Inferior parietal cortex (tissue), 1 donor: ENCODE measurements around the gene EIF4G3.
A peak's percentile ranks its signal among the peaks of the same experiment; 100 is the strongest.
"Not testable (repeated sequence)": the region's sequence is repeated elsewhere in the genome, so short reads cannot be mapped to it uniquely, and the experiment has no call there.

Source experiments
- DNase-seq: peaks from one replicate; pipeline ENCODE4 v3.0.0-alpha.2; 2016; ENCODE audit errors: extremely low spot score

The EIF4G3 gene

GRCh38 chr1:21152423-21153100 lies 24.1 kb downstream of the EIF4G3 start:
- no peak for DNase-seq

GRCh38 chr1:21149855-21150432 lies 26.8 kb downstream of the EIF4G3 start:
- DNase-seq = peak; percentile 64

GRCh38 chr1:21149430-21149854 lies 27.3 kb downstream of the EIF4G3 start:
- DNase-seq = peak; percentile 56

DNA sequence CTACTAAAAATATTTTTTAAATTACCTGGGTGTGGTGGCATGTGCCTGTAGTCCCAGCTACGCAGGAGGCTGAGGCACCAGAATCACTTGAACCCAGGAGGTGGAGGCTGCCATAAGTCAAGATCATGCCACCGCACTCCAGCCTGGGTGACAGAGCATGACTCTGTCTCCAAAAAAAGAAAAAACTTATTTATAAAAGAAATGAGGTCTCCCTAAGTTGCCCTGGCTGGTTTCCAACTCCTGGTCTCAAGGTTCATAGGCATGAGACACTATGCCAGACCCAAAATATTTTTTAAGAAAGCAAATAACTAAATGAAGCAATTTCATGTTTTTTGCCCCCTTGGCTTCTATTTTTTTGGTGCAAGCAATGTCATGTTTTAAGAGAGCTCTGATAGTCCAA lies 32.9 kb downstream of the EIF4G3 start:
- DNase-seq = no peak

DNA sequence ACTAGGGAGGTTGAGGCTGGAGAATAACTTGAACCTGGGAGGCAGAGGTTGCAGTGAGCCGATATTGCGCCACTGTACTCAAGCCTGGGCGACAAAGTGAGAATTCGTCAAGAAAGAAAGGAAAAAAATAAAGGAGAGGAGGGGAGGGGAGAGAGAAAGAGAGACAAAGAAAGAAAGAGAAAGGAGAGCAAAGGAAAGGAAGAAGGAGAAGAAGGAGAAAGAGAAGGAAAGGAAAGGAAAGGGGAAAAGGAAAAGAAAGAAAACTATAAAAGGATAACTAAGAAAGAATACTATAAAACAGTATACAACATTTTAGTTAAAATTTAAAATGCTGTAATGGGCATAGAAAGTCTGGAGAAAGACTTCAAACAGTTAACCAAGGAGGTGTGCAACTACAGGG lies 33.6 kb downstream of the EIF4G3 start:
- DNase-seq = no peak

- no peak for DNase-seq
Measured at GRCh38 chr1:21141030-21141429, 35.7 kb downstream of the EIF4G3 start.

- no peak for DNase-seq
Measured at GRCh38 chr1:21139601-21140000, 37.1 kb downstream of the EIF4G3 start.

- DNase-seq = not testable (repeated sequence)
Measured at GRCh38 chr1:21136344-21136743, 40.4 kb downstream of the EIF4G3 start.

DNA sequence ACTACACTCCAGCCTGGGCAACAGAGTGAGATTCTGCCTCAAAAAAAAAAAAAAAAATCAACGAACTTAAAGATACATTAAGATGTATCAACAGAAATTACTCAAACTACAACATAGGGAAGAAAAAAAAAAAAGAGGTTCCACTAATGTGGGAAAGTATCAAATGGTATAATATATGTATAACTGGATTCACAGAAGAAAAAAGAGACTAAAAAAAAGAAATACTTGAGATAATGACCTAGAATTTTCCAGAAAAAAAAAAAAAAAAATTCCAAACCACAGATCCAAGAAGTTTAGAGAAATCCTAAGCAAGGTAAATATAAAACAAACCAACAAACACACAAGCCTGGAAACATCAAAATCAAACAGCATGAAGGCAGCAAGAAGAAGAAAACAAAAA lies 45.5 kb downstream of the EIF4G3 start:
- no peak for DNase-seq

DNA sequence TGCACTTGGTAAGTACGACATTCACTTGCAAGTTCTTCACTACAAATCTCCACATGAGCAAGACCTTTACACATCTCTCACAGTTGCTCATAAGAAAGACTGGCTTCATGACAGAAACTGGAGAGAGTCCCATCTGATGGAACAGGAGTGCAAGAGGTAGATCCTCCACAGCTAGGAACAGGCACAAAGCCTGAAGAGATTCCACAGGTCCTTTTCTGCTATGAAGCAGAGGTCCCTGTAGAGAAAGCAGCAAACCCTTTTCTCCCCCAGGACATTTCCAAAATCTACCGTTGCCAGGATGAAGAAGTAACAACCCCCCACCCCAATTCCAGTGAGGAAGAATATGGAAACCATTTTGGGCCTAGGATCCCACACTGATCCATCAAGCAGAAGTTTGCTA lies 47.3 kb downstream of the EIF4G3 start:
- no peak for DNase-seq

DNA sequence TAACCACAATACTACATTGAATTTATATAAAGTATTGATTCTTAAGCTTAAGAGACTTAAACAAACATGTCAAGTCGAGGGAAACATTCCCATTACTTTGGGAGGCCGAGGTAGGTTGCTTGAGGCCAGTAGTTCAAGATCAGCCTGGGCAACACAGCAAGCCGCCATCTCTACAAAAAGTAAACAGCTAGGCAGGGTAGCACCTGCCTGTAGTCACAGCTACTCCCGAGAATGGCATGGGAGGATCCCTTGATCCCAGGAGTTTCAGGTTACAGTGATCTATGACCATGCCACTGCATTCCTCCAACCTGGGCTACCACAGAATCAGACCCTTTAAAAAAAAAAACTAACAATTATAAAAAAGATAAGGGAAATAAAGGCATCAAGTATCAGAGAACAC lies 50.4 kb downstream of the EIF4G3 start:
- no peak for DNase-seq

DNA sequence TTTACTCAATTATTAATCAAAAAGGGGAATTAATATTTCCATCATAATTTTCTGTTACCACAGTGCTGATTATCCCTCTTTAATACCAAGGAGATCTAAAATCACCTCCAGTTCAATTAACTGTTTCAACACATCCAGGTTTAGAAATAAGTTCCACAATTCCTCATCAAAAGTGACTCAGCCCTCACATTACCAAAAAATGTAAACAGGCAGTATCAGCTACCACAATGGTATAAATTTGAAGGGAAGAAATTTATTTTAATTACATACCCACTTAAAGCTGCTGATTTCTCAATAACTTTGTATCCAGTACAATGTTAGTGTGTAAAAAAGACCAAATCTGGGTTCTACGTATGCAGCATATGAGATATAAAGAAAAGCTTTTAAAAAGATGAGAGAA lies 51.9 kb downstream of the EIF4G3 start:
- no peak for DNase-seq

DNA sequence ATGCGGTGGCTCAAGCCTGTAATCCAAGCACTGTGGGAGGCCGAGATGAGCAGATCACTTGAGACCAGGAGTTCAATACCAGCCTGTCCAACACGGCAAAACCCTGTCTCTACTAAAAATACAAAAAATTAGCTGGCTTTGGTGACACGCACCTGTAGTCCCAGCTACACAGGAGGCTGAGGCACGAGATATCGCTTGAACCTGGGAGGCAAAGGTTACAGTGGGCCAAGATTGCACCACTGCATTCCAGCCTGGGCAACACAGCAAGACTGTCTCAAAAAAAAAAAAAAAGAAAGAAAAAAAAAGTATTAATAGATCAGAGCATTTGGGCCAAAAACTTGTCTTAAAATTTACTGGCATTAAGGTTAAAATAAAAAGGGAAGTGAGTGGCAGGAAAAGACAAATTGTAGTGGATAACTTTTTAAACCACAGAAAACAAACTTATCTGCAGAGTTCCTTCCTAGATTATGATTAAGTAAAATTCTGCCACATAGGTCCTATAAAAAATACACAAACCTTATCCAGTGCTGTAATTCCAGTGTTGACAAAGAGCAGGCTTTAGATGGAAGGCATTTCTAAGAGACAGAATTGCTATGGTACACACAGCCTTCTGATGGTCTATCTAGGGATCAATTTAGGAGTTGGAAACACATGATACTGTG lies 53.3 kb downstream of the EIF4G3 start:
- no peak for DNase-seq

DNA sequence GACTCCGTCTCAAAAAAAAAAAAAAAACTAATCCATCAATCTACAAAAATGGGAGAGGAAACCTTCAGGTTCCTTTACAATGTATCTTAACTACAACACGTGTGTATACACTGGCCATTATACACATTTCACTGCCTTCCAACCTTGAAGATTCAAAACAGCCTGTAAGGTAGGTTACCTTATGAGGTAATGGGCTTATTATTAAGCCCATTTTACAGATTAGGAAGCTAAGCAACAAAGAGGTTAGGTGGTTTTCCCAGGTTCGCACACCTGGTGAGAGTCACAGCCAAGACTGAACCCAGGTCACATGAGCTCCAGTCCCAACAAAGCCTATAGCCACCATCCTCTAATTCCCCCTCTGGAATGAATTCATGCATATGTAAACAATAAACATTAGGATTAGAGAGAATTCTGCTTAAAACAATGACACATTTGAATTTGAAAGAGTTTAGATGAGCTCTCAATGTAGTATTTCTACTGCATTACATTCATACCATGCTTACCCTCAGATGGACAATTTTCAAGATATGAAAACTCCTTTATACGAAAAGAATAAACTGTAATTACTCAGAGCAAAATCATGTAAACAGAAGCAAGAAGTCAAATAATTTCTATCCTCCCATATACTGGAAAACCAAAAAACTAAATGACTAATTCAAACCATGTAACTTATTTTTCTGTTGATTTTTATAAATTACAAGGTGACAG lies 54.8 kb downstream of the EIF4G3 start:
- no peak for DNase-seq

GRCh38 chr1:21118167-21118566 lies 58.5 kb downstream of the EIF4G3 start:
- DNase-seq = no peak

GRCh38 chr1:21117597-21118001 lies 59.1 kb downstream of the EIF4G3 start:
- DNase-seq = peak; percentile 80

DNA sequence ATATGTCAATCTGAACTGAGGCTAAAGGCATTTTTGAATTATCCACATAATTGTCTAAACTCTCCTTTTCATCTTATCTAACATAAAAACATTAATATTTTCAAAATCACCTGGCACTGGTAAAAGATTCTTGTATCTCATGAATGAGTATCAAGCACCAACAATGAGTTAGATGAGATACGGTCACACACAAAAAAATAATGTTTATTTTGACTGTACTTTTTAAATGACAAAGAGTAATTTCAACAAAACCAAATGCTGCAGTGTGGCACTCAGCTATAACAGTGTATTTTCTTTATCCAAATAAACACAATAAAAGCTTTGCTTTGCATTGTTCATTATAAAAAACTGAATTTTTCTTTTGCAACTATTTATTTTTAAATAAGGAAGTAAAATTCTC lies 59.5 kb downstream of the EIF4G3 start:
- no peak for DNase-seq

- no peak for DNase-seq
Measured at GRCh38 chr1:21115098-21115760, 61.5 kb downstream of the EIF4G3 start.

DNA sequence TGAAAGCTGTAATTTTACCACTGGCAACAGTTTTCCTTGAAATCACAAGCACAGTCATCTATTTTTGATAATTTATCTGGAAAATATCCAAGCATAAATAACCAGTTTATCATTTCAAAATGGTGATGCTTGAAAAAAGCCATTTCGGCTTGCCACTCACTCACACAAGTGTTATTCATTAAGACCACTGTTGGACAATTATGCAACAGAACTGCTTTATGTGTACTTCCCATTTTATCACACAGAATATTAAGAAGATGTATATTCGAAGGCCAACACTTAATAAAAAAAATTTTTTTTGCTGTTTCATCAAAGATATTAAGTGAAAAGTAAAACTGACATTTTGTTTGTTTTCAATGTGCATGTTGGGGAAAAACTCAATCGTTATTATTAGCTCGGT lies 62.3 kb downstream of the EIF4G3 start:
- no peak for DNase-seq

- DNase-seq = no peak
Measured at GRCh38 chr1:21110163-21110562, 66.5 kb downstream of the EIF4G3 start.

GRCh38 chr1:21106709-21107108 lies 70.0 kb downstream of the EIF4G3 start:
- DNase-seq = no peak

DNA sequence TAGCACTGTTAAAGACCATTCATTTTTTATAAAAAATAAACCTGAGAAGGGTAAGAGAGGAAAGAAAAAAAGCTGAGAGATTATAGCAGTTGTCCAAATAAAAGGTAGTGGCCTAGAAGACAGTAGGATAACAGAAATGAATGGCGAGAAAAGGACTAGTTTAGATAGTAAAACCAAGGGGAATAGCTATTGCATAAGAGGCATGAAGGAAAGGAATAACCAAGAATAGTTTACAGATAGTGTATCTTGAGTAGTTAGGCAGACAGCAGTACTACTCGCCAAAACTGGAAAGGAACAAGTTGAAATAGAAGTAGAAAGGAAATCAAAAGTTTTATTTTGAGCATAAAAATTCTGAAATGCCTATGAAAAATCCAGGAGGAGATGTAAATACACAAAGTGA lies 70.5 kb downstream of the EIF4G3 start:
- no peak for DNase-seq
